GM10266 (cell line): Measurements from ENCODE around the gene TMPRSS9.
"Not testable (repeated sequence)": the region's sequence is repeated elsewhere in the genome, so short reads cannot be mapped to it uniquely, and the experiment has no call there.

Source experiments
- DNase-seq: peaks from one replicate; pipeline ENCODE4 v3.0.0; 2012; ENCODE audit errors: extremely low spot score
- TF ChIP-seq, protein P1 (sequence below): IDR thresholded peaks from 2 replicates; pipeline ENCODE4 v1.5.1; 2012; ENCODE audit warnings: mild to moderate bottlenecking, low read depth; ENCODE audit not compliant: control insufficient read depth, insufficient read depth; ENCODE audit errors: missing control alignments

TMPRSS9 gene

DNA sequence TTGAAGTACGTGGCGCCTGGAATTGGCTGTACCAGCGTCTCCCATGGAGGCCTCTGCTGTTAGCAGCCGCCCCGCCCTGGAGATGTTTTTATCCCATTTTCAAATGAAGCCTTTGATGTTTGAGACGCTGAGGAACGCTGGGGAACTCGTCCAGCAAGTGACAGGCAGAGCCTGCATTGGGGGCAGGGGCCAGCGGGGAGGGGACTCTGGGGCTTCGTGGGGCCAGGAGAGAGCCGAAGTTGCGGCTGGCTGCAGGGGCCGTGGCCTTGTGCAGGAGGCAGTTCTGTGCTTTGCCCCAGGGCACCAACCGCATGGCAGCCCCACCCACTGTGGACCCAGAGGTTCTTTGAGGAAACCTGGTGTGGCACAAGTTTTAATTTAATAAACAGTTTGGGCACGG is 18.1 kb upstream of the TMPRSS9 start:
- TF ChIP-seq, protein P1, sequence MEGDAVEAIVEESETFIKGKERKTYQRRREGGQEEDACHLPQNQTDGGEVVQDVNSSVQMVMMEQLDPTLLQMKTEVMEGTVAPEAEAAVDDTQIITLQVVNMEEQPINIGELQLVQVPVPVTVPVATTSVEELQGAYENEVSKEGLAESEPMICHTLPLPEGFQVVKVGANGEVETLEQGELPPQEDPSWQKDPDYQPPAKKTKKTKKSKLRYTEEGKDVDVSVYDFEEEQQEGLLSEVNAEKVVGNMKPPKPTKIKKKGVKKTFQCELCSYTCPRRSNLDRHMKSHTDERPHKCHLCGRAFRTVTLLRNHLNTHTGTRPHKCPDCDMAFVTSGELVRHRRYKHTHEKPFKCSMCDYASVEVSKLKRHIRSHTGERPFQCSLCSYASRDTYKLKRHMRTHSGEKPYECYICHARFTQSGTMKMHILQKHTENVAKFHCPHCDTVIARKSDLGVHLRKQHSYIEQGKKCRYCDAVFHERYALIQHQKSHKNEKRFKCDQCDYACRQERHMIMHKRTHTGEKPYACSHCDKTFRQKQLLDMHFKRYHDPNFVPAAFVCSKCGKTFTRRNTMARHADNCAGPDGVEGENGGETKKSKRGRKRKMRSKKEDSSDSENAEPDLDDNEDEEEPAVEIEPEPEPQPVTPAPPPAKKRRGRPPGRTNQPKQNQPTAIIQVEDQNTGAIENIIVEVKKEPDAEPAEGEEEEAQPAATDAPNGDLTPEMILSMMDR, result no peak
- DNase-seq, result no peak

DNA sequence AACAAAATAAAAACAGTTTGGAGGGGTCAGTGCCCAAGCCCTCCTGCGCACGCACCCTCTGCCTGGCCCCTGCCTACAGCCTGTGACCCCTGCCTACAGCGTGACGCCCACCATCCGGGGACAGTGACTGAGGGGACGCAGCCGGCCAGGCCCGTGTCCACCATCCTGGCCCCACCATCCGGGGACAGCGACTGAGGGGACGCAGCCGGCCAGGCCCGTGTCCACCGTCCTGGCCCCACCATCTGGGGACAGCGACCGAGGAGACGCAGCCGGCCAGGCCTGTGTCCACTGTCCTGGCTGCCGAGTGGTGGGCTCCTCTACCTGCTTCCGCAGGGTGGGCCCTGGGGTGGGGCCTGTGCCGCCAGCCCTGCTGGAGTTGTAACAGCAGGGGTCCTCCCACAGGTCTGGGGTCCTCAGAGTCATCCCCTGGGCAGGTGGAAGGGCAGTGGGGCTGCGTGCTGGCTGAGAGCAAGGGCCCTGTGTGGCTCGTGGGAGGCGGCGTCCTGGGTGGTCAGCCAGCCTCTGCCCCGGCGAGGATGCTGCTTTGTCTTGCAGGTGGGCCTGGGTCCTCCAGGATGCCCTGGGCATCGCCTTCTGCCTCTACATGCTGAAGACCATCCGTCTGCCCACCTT is 17.3 kb upstream of the TMPRSS9 start:
- TF ChIP-seq, protein P1, result no peak
- DNase-seq, result no peak

DNA sequence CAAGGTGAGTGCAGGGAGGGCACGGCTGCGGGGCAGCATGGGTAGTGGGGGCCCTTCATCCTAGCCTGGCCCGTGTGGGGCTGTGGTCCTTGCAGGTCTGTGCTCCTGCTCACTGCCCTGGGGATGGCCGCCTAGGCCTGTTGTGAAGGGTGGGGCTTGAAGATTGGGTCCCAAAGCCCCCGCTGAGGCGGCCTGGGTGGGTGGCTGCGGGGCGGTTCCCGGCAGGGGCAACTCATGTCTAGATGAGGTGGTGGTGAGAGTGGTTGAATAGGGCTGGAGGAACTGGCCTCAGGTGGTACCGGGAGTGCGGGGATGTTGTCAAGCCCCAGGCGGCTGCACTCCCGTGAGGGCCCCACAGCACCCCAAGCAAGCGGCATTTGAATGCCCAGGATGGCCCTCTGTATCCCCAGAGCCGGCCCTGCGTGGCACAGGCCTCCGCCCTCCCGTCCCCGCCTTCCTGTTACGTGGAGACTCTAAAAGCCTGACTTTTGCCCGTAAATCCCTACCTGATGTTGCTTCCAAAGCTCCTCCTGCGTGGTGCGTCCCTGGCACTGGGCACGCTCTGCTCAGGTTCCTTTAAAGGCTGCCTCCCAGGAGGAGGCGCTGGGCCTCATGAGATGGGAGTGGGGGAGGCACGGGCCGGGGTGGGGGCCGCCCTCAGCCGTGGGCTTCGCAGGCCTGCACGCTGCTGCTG is 16.6 kb upstream of the TMPRSS9 start:
- TF ChIP-seq, protein P1, result no peak
- no peak for DNase-seq

DNA sequence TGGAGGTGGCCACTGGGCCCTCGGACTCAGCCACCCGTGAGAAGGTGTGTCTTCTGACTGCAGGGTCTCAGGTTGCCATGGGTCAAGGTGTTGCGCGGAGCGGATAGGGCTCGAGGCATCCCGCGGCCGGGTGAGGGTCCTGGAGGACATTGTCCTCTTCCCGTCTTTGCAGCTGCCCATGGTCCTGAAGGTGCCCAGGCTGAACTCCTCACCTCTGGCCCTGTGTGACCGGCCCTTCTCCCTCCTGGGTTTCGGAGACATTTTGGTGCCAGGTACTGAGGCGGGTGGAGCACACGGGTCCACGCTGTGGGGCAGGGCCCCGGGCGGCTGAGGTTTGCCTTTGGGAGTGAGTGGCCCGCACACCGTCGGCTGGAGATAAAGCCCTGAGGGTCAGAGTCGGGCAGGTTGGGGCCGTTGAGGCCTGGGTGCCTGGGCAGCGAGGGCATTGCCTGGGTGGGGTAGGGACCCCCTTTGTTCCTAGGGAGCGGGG is 15.6 kb upstream of the TMPRSS9 start:
- TF ChIP-seq, protein P1, result no peak

DNA sequence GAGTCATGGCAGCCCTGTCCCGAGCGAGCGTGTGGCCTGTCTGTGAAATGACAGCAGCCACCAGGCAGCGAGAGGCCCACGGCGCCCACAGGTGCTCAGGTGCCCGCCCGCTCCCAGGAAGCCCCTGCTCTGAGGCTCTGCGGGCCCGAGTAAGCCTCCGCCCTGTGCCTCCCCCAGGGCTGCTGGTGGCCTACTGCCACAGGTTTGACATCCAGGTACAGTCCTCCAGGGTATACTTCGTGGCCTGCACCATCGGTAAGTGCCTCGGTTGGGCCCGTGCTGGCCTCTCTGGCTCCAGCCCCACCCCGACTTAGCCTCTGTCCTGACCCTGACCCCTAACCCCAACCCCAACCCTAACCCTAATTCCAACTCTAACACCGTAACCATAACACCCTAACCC is 15.0 kb upstream of the TMPRSS9 start:
- no peak for DNase-seq
- TF ChIP-seq, protein P1, result no peak

More for the DNA sequence above, 15.6 kb upstream of the TMPRSS9 start:
- DNase-seq, result no peak

DNA sequence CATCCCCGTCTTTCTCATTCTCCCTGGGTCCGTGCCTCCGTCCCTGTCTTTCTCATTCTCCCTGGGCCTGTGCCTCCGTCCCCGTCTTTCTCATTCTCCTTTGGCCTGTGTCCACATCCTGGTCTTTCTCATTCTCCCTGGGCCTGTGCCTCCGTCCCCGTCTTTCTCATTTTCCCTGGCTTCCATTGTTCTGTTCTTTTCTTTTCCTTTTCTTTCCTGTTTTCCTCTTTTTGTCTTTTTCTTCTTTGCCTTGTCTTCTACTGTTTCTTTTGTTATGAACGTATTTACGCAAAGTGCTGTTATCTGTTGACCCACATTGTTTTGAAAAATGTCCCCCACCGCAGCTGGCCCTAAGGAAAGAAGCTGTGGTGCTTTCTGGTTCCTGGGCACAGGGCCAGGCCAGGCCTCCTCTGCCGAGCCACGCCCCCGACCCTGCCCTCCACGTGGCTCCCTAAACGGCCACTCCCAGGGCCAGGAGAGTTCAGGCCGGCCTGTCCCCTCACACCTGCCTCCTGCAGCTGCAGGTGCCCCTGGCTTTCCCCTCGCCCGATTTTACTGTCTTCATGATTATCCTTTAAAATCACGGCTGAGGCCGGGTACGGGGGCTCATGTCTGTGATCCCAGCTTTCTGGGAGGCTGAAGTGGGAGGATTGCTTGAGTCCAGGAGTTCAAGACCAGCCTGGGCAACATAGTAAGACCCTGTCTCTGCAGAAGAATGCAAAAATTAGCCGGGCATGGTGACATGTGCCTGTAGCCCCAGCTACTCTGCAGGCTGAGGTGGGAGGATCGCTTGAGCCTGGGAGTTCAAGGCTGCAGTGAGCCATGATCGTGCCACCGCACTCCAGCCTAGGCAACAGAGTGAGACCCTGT is 14.0 kb upstream of the TMPRSS9 start:
- no peak for DNase-seq
- TF ChIP-seq, protein P1, result no peak

DNA sequence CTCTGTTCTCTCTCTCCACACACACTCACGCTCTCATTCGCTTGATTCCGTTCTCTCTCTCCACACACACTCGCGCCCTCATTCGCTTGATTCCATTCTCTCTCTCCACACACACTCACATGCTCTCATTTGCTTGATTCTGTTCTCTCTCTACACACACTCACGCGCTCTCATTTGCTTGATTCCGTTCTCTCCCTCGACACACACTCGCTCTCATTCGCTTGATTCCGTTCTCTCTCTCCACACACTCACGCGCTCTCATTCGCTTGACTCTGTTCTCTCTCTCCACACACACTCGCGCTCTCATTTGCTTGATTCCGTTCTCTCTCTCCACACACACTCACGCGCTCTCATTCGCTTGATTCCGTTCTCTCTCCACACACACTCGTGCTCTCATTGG is 10.2 kb upstream of the TMPRSS9 start:
- DNase-seq, result not testable (repeated sequence)
